ENCODE data around the gene LINGO3. TPM values are rescaled to one million over a fixed set of nuclear protein-coding genes. Genes with fewer than 3 reads are reported as not detected.
A peak's percentile ranks its signal among the peaks of the same experiment; 100 is the strongest.

The LINGO3 gene
- total RNA-seq, 1 experiment from 2014 or later: 2.0 TPM

GRCh38 chr19:2342656-2343288, 34.8 kb upstream of the LINGO3 start:
- ChIA-PET CTCF (no interaction called here), POLR2A (no interaction called here)
- Mint-ChIP-seq H3K36me3 (no peaks in the 10 kb centered on the region), H3K27ac (no peak overlapping the region), H3K9me3 (no peaks in the 10 kb centered on the region), H3K27me3 (ENCODE audit: low read depth) (no peaks in the 10 kb centered on the region), H3K4me1 (no peaks in the 10 kb centered on the region), H3K4me3 (no peak overlapping the region)
- no peak for TF ChIP-seq SOX15 (CRISPR knock-in tag; IDR thresholded peaks at IDR 0.05)
- TF ChIP-seq ZNF671 (CRISPR knock-in tag; IDR thresholded peaks at IDR 0.05): no peak
- TF ChIP-seq IRF1 (CRISPR knock-in tag; IDR thresholded peaks at IDR 0.05): no peak
- no peak for TF ChIP-seq ZNF512 (CRISPR knock-in tag; IDR thresholded peaks at IDR 0.05; ENCODE audit: borderline replicate concordance)
- no peak for TF ChIP-seq OVOL2 (CRISPR knock-in tag; IDR thresholded peaks at IDR 0.05; ENCODE audit: borderline replicate concordance)
- no peak for TF ChIP-seq ZMAT4 (CRISPR knock-in tag; IDR thresholded peaks at IDR 0.05)
- no peak for TF ChIP-seq ZBTB43 (CRISPR knock-in tag; IDR thresholded peaks at IDR 0.05)
- ATAC-seq (no peak), DNase-seq (ENCODE audit: low spot score) (no peak)

GRCh38 chr19:2341982-2342381, 34.0 kb upstream of the LINGO3 start:
- POLR2A ChIA-PET: no interaction called here
- CTCF ChIA-PET: no interaction called here
- TF ChIP-seq NR2C2 (CRISPR knock-in tag; IDR thresholded peaks at IDR 0.05): no peak
- no peak for TF ChIP-seq NFATC4 (CRISPR knock-in tag; IDR thresholded peaks at IDR 0.05)
- TF ChIP-seq ZNF425 (CRISPR knock-in tag; conservative IDR thresholded peaks at IDR 0.05): no peak
- no peak for TF ChIP-seq ZNF232 (CRISPR knock-in tag; IDR thresholded peaks at IDR 0.05)
- TF ChIP-seq ATF6 (CRISPR knock-in tag; IDR thresholded peaks at IDR 0.05): no peak
- TF ChIP-seq HMGA2 (CRISPR knock-in tag; IDR thresholded peaks at IDR 0.05): no peak
- H3K27ac Mint-ChIP-seq: no peak overlapping the region
- DNase-seq (ENCODE audit: low spot score) (no peak), ATAC-seq (no peak)
- no peaks in the 10 kb centered on the region for H3K4me1 Mint-ChIP-seq
- H3K36me3 Mint-ChIP-seq: no peaks in the 10 kb centered on the region
- H3K27me3 Mint-ChIP-seq (ENCODE audit: low read depth): no peaks in the 10 kb centered on the region
- no peaks in the 10 kb centered on the region for H3K9me3 Mint-ChIP-seq
- no peak overlapping the region for H3K4me3 Mint-ChIP-seq

- DNase-seq (ENCODE audit: low spot score): no peak
- no peak overlapping the region for H3K4me3 Mint-ChIP-seq
- H3K36me3 Mint-ChIP-seq: peaks cover 3% of the 10 kb centered on the region; the same call in 1 of the 2 replicates
- peak overlapping the region; percentile 19; the same call in 1 of the 2 replicates for H3K27ac Mint-ChIP-seq
- H3K4me1 Mint-ChIP-seq: no peaks in the 10 kb centered on the region
- ATAC-seq: no peak
- H3K9me3 Mint-ChIP-seq: peaks cover 2% of the 10 kb centered on the region
- ChIA-PET POLR2A (no interaction called here), CTCF (no interaction called here)
- no peaks in the 10 kb centered on the region for H3K27me3 Mint-ChIP-seq (ENCODE audit: low read depth)
- TF ChIP-seq ZNF317 (CRISPR knock-in tag; IDR thresholded peaks at IDR 0.05; ENCODE audit: borderline replicate concordance, low read depth) (no peak), ARID4B (CRISPR knock-in tag; IDR thresholded peaks at IDR 0.05; ENCODE audit: borderline replicate concordance) (no peak), KAT7 (CRISPR knock-in tag; IDR thresholded peaks at IDR 0.05; ENCODE audit: borderline replicate concordance) (no peak), E2F5 (CRISPR knock-in tag; IDR thresholded peaks at IDR 0.05) (no peak), ATF1 (CRISPR knock-in tag; IDR thresholded peaks at IDR 0.05) (no peak), ZNF671 (CRISPR knock-in tag; IDR thresholded peaks at IDR 0.05) (no peak)
Measured at GRCh38 chr19:2341244-2341751, 33.3 kb upstream of the LINGO3 start.
